Upper lobe of left lung (tissue), 4 donors: Measurements from ENCODE around the gene ZNF423.

Experiments
- EP300 ChIP-seq, 4 donors: sonication (generic); formaldehyde crosslinking; IDR thresholded peaks; one replicate each; pipeline ENCODE4 v1.5.1; 2017; ENCODE audit warnings: antibody characterized with exemption in 4 of 4, control low read depth in 2 of 4
- POLR2A ChIP-seq, 4 donors: fragments of 450-650 bp; IDR thresholded peaks; one replicate each; pipeline ENCODE4 v1.5.1; 2016 to 2017; ENCODE audit warnings: antibody characterized with exemption in 4 of 4, mild to moderate bottlenecking in 2 of 4
- POLR2AphosphoS5 ChIP-seq, 2 donors: sonication (generic); formaldehyde crosslinking; IDR thresholded peaks; one replicate each; pipeline ENCODE4 v1.5.1; 2017; ENCODE audit warnings: antibody characterized with exemption in 2 of 2
- TF ChIP-seq, protein P1 (sequence below), 6 experiments: fragments of 450-650 bp in 4 of 6; fragments of 200-600 bp in 2 of 6; sonication (generic) in 2 of 6; IDR thresholded peaks; one replicate each; pipeline ENCODE4 v1.5.1; 2016 to 2019; ENCODE audit warnings: antibody characterized with exemption in 6 of 6

DNA sequence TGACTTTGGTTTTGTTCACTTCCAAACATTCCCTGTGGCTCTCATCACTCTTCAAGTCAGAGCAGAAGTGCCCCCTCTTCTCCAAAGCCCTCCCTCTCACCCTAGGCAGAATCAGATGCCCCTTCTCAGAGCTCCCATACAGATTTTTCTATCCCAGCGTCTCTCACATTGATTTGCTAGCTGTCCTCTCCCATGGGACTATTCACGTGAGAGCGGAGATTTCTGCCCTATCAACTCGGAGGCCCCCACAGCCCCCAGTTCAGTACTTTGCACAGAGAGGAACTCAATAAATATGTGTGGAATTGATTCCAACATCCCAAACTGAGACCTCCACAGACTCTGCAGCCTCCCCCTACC lies 299.7 kb downstream of the ZNF423 start:
- TF ChIP-seq, protein P1, sequence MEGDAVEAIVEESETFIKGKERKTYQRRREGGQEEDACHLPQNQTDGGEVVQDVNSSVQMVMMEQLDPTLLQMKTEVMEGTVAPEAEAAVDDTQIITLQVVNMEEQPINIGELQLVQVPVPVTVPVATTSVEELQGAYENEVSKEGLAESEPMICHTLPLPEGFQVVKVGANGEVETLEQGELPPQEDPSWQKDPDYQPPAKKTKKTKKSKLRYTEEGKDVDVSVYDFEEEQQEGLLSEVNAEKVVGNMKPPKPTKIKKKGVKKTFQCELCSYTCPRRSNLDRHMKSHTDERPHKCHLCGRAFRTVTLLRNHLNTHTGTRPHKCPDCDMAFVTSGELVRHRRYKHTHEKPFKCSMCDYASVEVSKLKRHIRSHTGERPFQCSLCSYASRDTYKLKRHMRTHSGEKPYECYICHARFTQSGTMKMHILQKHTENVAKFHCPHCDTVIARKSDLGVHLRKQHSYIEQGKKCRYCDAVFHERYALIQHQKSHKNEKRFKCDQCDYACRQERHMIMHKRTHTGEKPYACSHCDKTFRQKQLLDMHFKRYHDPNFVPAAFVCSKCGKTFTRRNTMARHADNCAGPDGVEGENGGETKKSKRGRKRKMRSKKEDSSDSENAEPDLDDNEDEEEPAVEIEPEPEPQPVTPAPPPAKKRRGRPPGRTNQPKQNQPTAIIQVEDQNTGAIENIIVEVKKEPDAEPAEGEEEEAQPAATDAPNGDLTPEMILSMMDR (IDR thresholded peaks at IDR 0.05) = no peak
- TF ChIP-seq POLR2AphosphoS5 (IDR thresholded peaks at IDR 0.05) (no peak), EP300 (IDR thresholded peaks at IDR 0.05) (no peak), POLR2A (IDR thresholded peaks at IDR 0.05) (no peak)
